H1 (cell line): ENCODE results near the gene ARHGEF25. TPM values are rescaled to one million over a fixed set of nuclear protein-coding genes. Genes with fewer than 3 reads are reported as not detected.

Experiments
- CTCF ChIA-PET: fragments of 300-600 bp; sonication (Branson Sonifier 250); formaldehyde crosslinking; loops from one replicate; lab custom pipeline; 2021; ENCODE audit not compliant: partially characterized antibody; lab: Charles Lee
- POLR2A ChIA-PET: fragments of 300-600 bp; sonication (Branson Sonifier 250); formaldehyde crosslinking; loops from one replicate; lab custom pipeline; 2021; ENCODE audit warnings: inconsistent platforms; ENCODE audit not compliant: partially characterized antibody; lab: Charles Lee
- DNase-seq, 2 experiments: peaks; one replicate each; pipeline versions ENCODE4 v3.0.0 to v3.0.0-alpha.2; 2010 to 2022; ENCODE audit warnings: low spot score in 2 of 2, low read depth in 1 of 2, mixed read lengths in 1 of 2
- FAIRE-seq: peaks from 2 replicates; lab custom pipeline; 2011; peaks lifted over from hg19 to GRCh38; lab: Jason Lieb, UNC
- H2AFZ ChIP-seq: 2 replicates; pipeline ENCODE4 v1.8.1; 2012; ENCODE audit warnings: low read length, inconsistent platforms
- H2AK5ac ChIP-seq: 2 replicates; pipeline ENCODE4 v1.6.1; 2013; ENCODE audit warnings: low read depth, low read length
- H2BK120ac ChIP-seq: replicated peaks from 2 replicates; pipeline ENCODE3; 2013; ENCODE audit warnings: low read depth, low read length, inconsistent platforms
- H2BK12ac ChIP-seq: 2 replicates; pipeline ENCODE4 v1.6.1; 2013; ENCODE audit warnings: low read depth, low read length
- H2BK15ac ChIP-seq: 2 replicates; pipeline ENCODE4 v1.6.1; 2013; ENCODE audit warnings: low read length
- H2BK20ac ChIP-seq: 2 replicates; pipeline ENCODE4 v1.6.1; 2013; ENCODE audit warnings: low read length
- H2BK5ac ChIP-seq: 2 replicates; pipeline ENCODE4 v1.6.1; 2013; ENCODE audit warnings: low read depth, low read length
- H3K14ac ChIP-seq: 2 replicates; pipeline ENCODE4 v1.6.1; 2013; ENCODE audit warnings: inconsistent platforms; ENCODE audit not compliant: insufficient read length
- H3K18ac ChIP-seq: 2 replicates; pipeline ENCODE4 v1.6.1; 2013; ENCODE audit warnings: low read length; ENCODE audit errors: extremely low read depth
- H3K23ac ChIP-seq: 2 replicates; pipeline ENCODE4 v1.6.1; 2013; ENCODE audit warnings: inconsistent platforms; ENCODE audit not compliant: insufficient read length
- H3K23me2 ChIP-seq: 2 replicates; pipeline ENCODE4 v1.6.1; 2013; ENCODE audit warnings: low read depth, low read length
- H3K27ac ChIP-seq: 2 replicates; pipeline ENCODE4 v1.6.1; 2011; ENCODE audit warnings: low read depth, low read length, inconsistent platforms
- H3K27me3 ChIP-seq, 4 experiments: replicated peaks in 1 of 4; 1 replicate in 1 of 4; 2 replicates in 3 of 4; pipeline versions ENCODE4 v1.6.1 to v1.8.1; 2011 to 2013; ENCODE audit warnings: low read length in 3 of 4, mild to moderate bottlenecking in 3 of 4, inconsistent platforms in 2 of 4, mixed read lengths in 2 of 4, moderate library complexity in 1 of 4; ENCODE audit not compliant: control insufficient read depth in 3 of 4, insufficient read depth in 3 of 4; ENCODE audit errors: extremely low read depth in 1 of 4
- H3K36me3 ChIP-seq, 4 experiments: 2 replicates each; pipeline versions ENCODE4 v1.6.1 to v1.8.1; 2011 to 2013; ENCODE audit warnings: mild to moderate bottlenecking in 4 of 4, low read length in 3 of 4, moderate library complexity in 2 of 4, control low read depth in 1 of 4, inconsistent platforms in 1 of 4; ENCODE audit not compliant: insufficient read depth in 4 of 4, control insufficient read depth in 2 of 4
- H3K4ac ChIP-seq: replicated peaks from 2 replicates; pipeline ENCODE3; 2013; ENCODE audit warnings: low read length, low read depth, mixed read lengths, inconsistent platforms; ENCODE audit not compliant: insufficient read length
- H3K4me1 ChIP-seq, 4 experiments: replicated peaks in 1 of 4; 1 replicate in 1 of 4; 2 replicates in 3 of 4; pipeline versions ENCODE4 v1.6.1 to v1.8.1; 2011 to 2013; ENCODE audit warnings: low read length in 3 of 4, inconsistent platforms in 2 of 4, mixed read lengths in 1 of 4; ENCODE audit not compliant: insufficient read depth in 4 of 4, control insufficient read depth in 3 of 4
- H3K4me2 ChIP-seq, 2 experiments: 2 replicates each; pipeline versions ENCODE4 v1.6.1 to v1.8.1; 2011 to 2013; ENCODE audit warnings: low read depth in 2 of 2, low read length in 2 of 2, control low read depth in 1 of 2, inconsistent platforms in 1 of 2, mild to moderate bottlenecking in 1 of 2; ENCODE audit not compliant: insufficient read depth in 1 of 2
- H3K4me3 ChIP-seq, 4 experiments: fragments of 200-600, 300-600 bp in 1 of 4; sonication (generic), shearing (Covaris generic), sonication (Bioruptor Twin) in 1 of 4; 2 replicates each; pipeline versions ENCODE4 v1.5.1 to v1.8.1; 2011 to 2016; ENCODE audit warnings: low read length in 4 of 4, low read depth in 3 of 4, control low read depth in 2 of 4, inconsistent platforms in 2 of 4, mild to moderate bottlenecking in 2 of 4, mixed read lengths in 1 of 4, moderate library complexity in 1 of 4; ENCODE audit not compliant: insufficient read depth in 2 of 4; ENCODE audit errors: extremely low read depth in 1 of 4
- H3K56ac ChIP-seq: replicated peaks from 2 replicates; pipeline ENCODE3; 2013; ENCODE audit warnings: low read depth, mild to moderate bottlenecking, mixed read lengths, low read length, inconsistent platforms; ENCODE audit not compliant: insufficient read length
- H3K79me1 ChIP-seq: 2 replicates; pipeline ENCODE4 v1.6.1; 2013; ENCODE audit warnings: low read depth, low read length, control low read depth
- H3K79me2 ChIP-seq, 2 experiments: 2 replicates each; pipeline versions ENCODE4 v1.6.1 to v1.8.1; 2012 to 2013; ENCODE audit warnings: low read length in 2 of 2, mild to moderate bottlenecking in 2 of 2, inconsistent platforms in 1 of 2; ENCODE audit not compliant: insufficient read depth in 2 of 2, control insufficient read depth in 1 of 2
- H3K9ac ChIP-seq, 4 experiments: replicated peaks in 1 of 4; 1 replicate in 1 of 4; 2 replicates in 3 of 4; pipeline versions ENCODE4 v1.6.1 to v1.8.1; 2011 to 2013; ENCODE audit warnings: low read depth in 3 of 4, low read length in 3 of 4, control low read depth in 2 of 4, mild to moderate bottlenecking in 2 of 4, moderate library complexity in 2 of 4, inconsistent platforms in 1 of 4; ENCODE audit errors: extremely low read depth in 1 of 4
- H3K9me3 ChIP-seq, 2 experiments: 2 replicates each; pipeline versions ENCODE4 v1.6.1 to v1.8.1; 2012 to 2013; ENCODE audit warnings: mild to moderate bottlenecking in 2 of 2, moderate library complexity in 2 of 2, control low read depth in 1 of 2, inconsistent platforms in 1 of 2, low read depth in 1 of 2, low read length in 1 of 2, mixed read lengths in 1 of 2; ENCODE audit not compliant: insufficient read depth in 2 of 2
- H4K20me1 ChIP-seq, 2 experiments: replicated peaks in 1 of 2; 2 replicates each; pipeline versions ENCODE3 to v1.8.1; 2011 to 2013; ENCODE audit warnings: inconsistent platforms in 2 of 2, low read length in 2 of 2, mild to moderate bottlenecking in 1 of 2; ENCODE audit not compliant: insufficient read depth in 2 of 2, control insufficient read depth in 1 of 2
- H4K5ac ChIP-seq: 2 replicates; pipeline ENCODE4 v1.6.1; 2013; ENCODE audit warnings: low read length, low read depth, mixed read lengths, inconsistent platforms; ENCODE audit not compliant: insufficient read length
- H4K8ac ChIP-seq: 2 replicates; pipeline ENCODE4 v1.8.0; 2013; ENCODE audit warnings: mild to moderate bottlenecking, moderate library complexity, low read length, inconsistent platforms; ENCODE audit not compliant: insufficient read depth; ENCODE audit errors: extremely low read depth
- H4K91ac ChIP-seq: replicated peaks from 2 replicates; pipeline ENCODE3; 2013; ENCODE audit warnings: low read length, mixed read lengths, inconsistent platforms; ENCODE audit not compliant: insufficient read length
- CREB1 ChIP-seq: IDR thresholded peaks from 2 replicates; pipeline ENCODE4 v1.6.1; 2012; ENCODE audit warnings: inconsistent platforms
- EZH2 ChIP-seq: fragments of 200-600 bp; sonication (generic); IDR thresholded peaks from 2 replicates; pipeline ENCODE4 v1.7.1; 2012; ENCODE audit warnings: low read depth, mild to moderate bottlenecking, moderate library complexity, low read length, inconsistent platforms; ENCODE audit not compliant: severe bottlenecking
- GABPA ChIP-seq: IDR thresholded peaks from 2 replicates; pipeline ENCODE4 v1.6.1; 2011; ENCODE audit warnings: mild to moderate bottlenecking, low read length, moderate library complexity, borderline replicate concordance; ENCODE audit not compliant: insufficient read depth
- RBBP5 ChIP-seq: IDR thresholded peaks from 2 replicates; pipeline ENCODE4 v1.7.1; 2012; ENCODE audit warnings: low read depth, mild to moderate bottlenecking, inconsistent platforms, low read length, moderate library complexity, borderline replicate concordance
- RXRA ChIP-seq: IDR thresholded peaks from 2 replicates; pipeline ENCODE4 v1.6.1; 2011; ENCODE audit warnings: low read depth, mild to moderate bottlenecking, low read length, moderate library complexity; ENCODE audit not compliant: insufficient read depth
- SIRT6 ChIP-seq: IDR thresholded peaks from one replicate; pipeline ENCODE4 v1.7.1; 2012; ENCODE audit warnings: low read length, inconsistent platforms
- TBP ChIP-seq: IDR thresholded peaks from 2 replicates; pipeline ENCODE4 v1.6.1; 2011; ENCODE audit warnings: low read depth, low read length, improper control_type of control experiment
- TCF12 ChIP-seq: IDR thresholded peaks from 2 replicates; pipeline ENCODE4 v1.6.1; 2011; ENCODE audit warnings: low read depth, mild to moderate bottlenecking, low read length
- WGBS, 2 experiments: shearing (Covaris generic) in 1 of 2; methylation state at CpG; one replicate each; pipeline versions ENCODE4 v1.1.6 to v1.1.7; 2013 to 2015; ENCODE audit warnings: low lambda C conversion rate in 2 of 2, mixed read lengths in 2 of 2, inconsistent platforms in 1 of 2, low coverage in 1 of 2, missing lambda C conversion rate in 1 of 2; ENCODE audit not compliant: insufficient replicate concordance in 2 of 2, insufficient coverage in 1 of 2, insufficient read length in 1 of 2; ENCODE audit errors: extremely low coverage in 1 of 2, missing lambda C conversion rate in 1 of 2; 5-methylcytosine and 5-hydroxymethylcytosine counted together
- polyA plus RNA-seq, 7 experiments: library from polyadenylated mRNA; depleted of rRNA in 3 of 7; stranded (reverse) in 5 of 7; unstranded in 2 of 7; fragments of >200 nt in 5 of 7; fragments of 200-250 nt in 2 of 7; gene quantifications; 1 replicate in 5 of 7; 2 replicates in 1 of 7; 4 replicates in 1 of 7; pipeline versions ENCODE4 v1.2.1 to v1.2.3, GENCODE V29; 2011 to 2013; ENCODE audit warnings: missing spikeins in 2 of 7, mixed read lengths in 2 of 7
- total RNA-seq: library from RNA; stranded (reverse); fragmentation: NEBNext Ultra II Directional; extraction: Animal tissue kit (Norgen Biotek cat#: 25700); gene quantifications from 2 replicates; pipeline ENCODE4 v1.2.1, GENCODE V29; 2021
- TF ChIP-seq, protein P1 (sequence below): IDR thresholded peaks from 2 replicates; pipeline ENCODE4 v1.6.1; 2011; ENCODE audit warnings: low read length, improper control_type of control experiment

Gene ARHGEF25
- total and polyA plus RNA-seq, 2 of the 8 experiments (the other 6 are each of a cell fraction or from before 2014, with no cell fraction given): 5.9 to 8.8 TPM

DNA sequence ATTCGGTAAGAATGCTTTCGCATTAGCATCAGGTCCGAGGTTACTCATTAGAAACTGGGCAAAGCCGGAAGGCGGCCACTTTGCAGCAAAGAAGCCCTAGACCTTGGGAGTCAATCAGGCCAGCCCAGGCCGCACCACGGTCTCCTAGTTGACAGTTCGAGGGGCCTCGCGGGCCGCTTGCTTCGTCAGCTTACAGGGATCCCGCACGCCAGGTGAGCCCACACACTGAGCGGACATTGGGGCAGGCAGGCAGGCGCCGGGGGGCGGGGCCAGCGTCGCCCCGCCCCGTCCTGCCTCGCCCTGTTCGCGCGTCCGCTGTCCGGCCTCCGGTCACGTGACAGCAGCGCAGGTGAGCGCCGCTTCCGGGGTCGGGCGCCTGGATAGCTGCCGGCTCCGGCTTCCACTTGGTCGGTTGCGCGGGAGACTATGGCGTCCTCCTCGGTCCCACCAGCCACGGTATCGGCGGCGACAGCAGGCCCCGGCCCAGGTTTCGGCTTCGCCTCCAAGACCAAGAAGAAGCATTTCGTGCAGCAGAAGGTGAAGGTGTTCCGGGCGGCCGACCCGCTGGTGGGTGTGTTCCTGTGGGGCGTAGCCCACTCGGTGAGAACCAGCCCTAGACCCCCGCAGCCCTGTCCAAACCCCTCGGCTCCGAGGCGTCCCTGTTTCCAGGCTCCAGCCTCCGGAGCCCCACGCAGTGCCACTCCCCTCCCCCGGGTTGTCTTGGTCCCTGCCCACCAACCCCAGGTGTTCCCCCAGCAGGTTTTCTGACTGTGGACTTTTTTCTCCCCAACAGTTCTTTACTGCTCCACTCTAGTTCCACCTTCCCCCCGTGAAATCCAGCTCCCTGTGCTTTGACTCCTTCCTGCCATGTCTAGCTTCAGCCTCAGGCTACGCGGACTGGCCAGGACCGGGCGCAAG, 20.1 kb upstream of the ARHGEF25 start, which contains the start of gene PIP4K2C:
PIP4K2C (plus strand) TSS at position 329 of the 918 bp plus-strand sequence; CDS start at position 427, 98 bp downstream.
- H3K4ac ChIP-seq: no peak within 1 kb of the TSS
- H3K23ac ChIP-seq: no peak within 1 kb of the TSS
- H4K8ac ChIP-seq: peak within 1 kb of the TSS; percentile 94
- peak within 1 kb of the TSS; percentile 72 to 95 (median 80) for H3K4me3 ChIP-seq
- FAIRE-seq (no peak), DNase-seq (peak; percentile 81 to 90)
- H2BK5ac ChIP-seq: peak within 1 kb of the TSS; percentile 81; the same call in 1 of the 2 replicates
- H3K27ac ChIP-seq: peak within 1 kb of the TSS; percentile 26; the same call in 1 of the 2 replicates
- H2BK120ac ChIP-seq: peak within 1 kb of the TSS; percentile 47
- H2BK12ac ChIP-seq: no peak within 1 kb of the TSS
- H2AK5ac ChIP-seq: no peak within 1 kb of the TSS
- peaks cover 2 to 7% (median 3%) of the 10 kb centered on the region in 4 experiments; a peak in 6 of 7 replicates for H3K4me1 ChIP-seq
- H3K56ac ChIP-seq: peak within 1 kb of the TSS; percentile 75
- peaks cover 15% of the 10 kb centered on the region; the same call in 1 of the 2 replicates for H3K23me2 ChIP-seq
- peak within 1 kb of the TSS; percentile 66 for H2AFZ ChIP-seq
- peak within 1 kb of the TSS; percentile 28 for H4K5ac ChIP-seq
- H3K14ac ChIP-seq: no peak within 1 kb of the TSS
- CTCF ChIA-PET: interaction anchor here (0.6 to 6.1 kb wide), 16 partner anchors 9 to 166 kb away, joined by 3 to 40 read pairs (median 4); partner anchors contain the start of genes B4GALNT1, DTX3 and OS9
- peaks cover 0 to 8% (median 4%) of the 10 kb centered on the region in 4 experiments; a peak in 2 of 8 replicates for H3K36me3 ChIP-seq
- POLR2A ChIA-PET: interaction anchor here (0.5 to 6.2 kb wide), 15 partner anchors 9 to 145 kb away, joined by 3 to 60 read pairs (median 4); partner anchors contain the start of genes ARHGEF25, B4GALNT1, DDIT3 and DTX3
- H2BK20ac ChIP-seq: no peak within 1 kb of the TSS
- 2% methylated on average over 69 of the region's 69 CpGs; no CpG with 5 or more reads in 1 of the 2 experiments for WGBS, 2 experiments
- peaks cover 5 to 20% of the 10 kb centered on the region in 2 experiments; a peak in 3 of 4 replicates for H3K79me2 ChIP-seq
- peak within 1 kb of the TSS; percentile 75 for H3K18ac ChIP-seq
- peak within 1 kb of the TSS; percentile 83 for H3K4me2 ChIP-seq
- no peak within 1 kb of the TSS for H4K91ac ChIP-seq
- H3K9me3 ChIP-seq: no peaks in the 10 kb centered on the region
- H3K79me1 ChIP-seq: 0 out of 2 replicates have a peak, but pooled peaks cover 3% of the 10 kb centered on the region
- H3K9ac ChIP-seq: peak within 1 kb of the TSS; percentile 61 to 77 (median 69)
- no peak within 1 kb of the TSS for H2BK15ac ChIP-seq
- H3K27me3 ChIP-seq: no peaks in the 10 kb centered on the region
- peaks cover 2 to 4% of the 10 kb centered on the region in 2 experiments for H4K20me1 ChIP-seq
- TF ChIP-seq SIRT6 (no peak), EZH2 (peak; percentile 22), CREB1 (peak; percentile 59), TCF12 (no peak), TBP (peak; percentile 59; the same call in 1 of the 2 replicates), RBBP5 (peak; percentile 91; the same call in 1 of the 2 replicates), GABPA (no peak), RXRA (no peak)
- TF ChIP-seq, protein P1, sequence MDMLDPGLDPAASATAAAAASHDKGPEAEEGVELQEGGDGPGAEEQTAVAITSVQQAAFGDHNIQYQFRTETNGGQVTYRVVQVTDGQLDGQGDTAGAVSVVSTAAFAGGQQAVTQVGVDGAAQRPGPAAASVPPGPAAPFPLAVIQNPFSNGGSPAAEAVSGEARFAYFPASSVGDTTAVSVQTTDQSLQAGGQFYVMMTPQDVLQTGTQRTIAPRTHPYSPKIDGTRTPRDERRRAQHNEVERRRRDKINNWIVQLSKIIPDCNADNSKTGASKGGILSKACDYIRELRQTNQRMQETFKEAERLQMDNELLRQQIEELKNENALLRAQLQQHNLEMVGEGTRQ: peak; percentile 97
